Subcutaneous abdominal adipose tissue (tissue), 5 donors: ENCODE measurements around the gene OR2AT4.

Source experiments
- H3K27ac ChIP-seq: one replicate; pipeline ENCODE4 v1.7.0; 2013; ENCODE audit warnings: low read depth, mild to moderate bottlenecking, inconsistent platforms, low read length, moderate library complexity
- H3K27me3 ChIP-seq, 5 donors: one replicate each; pipeline ENCODE4 v1.7.0; 2013; ENCODE audit warnings: low read length in 5 of 5, inconsistent platforms in 1 of 5; ENCODE audit not compliant: control insufficient read depth in 5 of 5, insufficient read depth in 4 of 5
- H3K36me3 ChIP-seq, 5 donors: one replicate each; pipeline ENCODE4 v1.7.0; 2013; ENCODE audit warnings: low read length in 5 of 5; ENCODE audit not compliant: control insufficient read depth in 5 of 5, insufficient read depth in 5 of 5
- H3K4me1 ChIP-seq, 5 donors: one replicate each; pipeline ENCODE4 v1.7.0; 2013; ENCODE audit warnings: low read length in 5 of 5, mild to moderate bottlenecking in 3 of 5, moderate library complexity in 1 of 5; ENCODE audit not compliant: control insufficient read depth in 5 of 5, insufficient read depth in 5 of 5
- H3K4me3 ChIP-seq, 5 donors: one replicate each; pipeline ENCODE4 v1.7.0; 2013; ENCODE audit warnings: low read length in 5 of 5, low read depth in 1 of 5
- H3K9ac ChIP-seq, 5 donors: one replicate each; pipeline ENCODE4 v1.7.0; 2013; ENCODE audit warnings: low read length in 5 of 5, mild to moderate bottlenecking in 4 of 5, moderate library complexity in 3 of 5
- H3K9me3 ChIP-seq, 5 donors: one replicate each; pipeline ENCODE4 v1.7.0; 2013; ENCODE audit warnings: low read length in 5 of 5; ENCODE audit not compliant: control insufficient read depth in 5 of 5
- donor health status: healthy.
- donor health status: healthy.
- donor health status: healthy.
- donor health status: healthy.
- donor health status: healthy.

OR2AT4 gene

GRCh38 chr11:75035256-75035655 lies 61.4 kb downstream of the OR2AT4 start:
- no peaks in the 10 kb centered on the region for H3K27me3 ChIP-seq
- no peaks in the 10 kb centered on the region for H3K36me3 ChIP-seq
- peaks cover 0 to 6% (median 0%) of the 10 kb centered on the region in 5 donors for H3K4me1 ChIP-seq
- H3K4me3 ChIP-seq: no peak overlapping the region
- H3K27ac ChIP-seq: no peak overlapping the region
- H3K9ac ChIP-seq: no peak overlapping the region
- no peaks in the 10 kb centered on the region for H3K9me3 ChIP-seq

GRCh38 chr11:75033916-75034315 lies 62.8 kb downstream of the OR2AT4 start:
- Histone ChIP-seq H3K4me3 (no peak overlapping the region), H3K9ac (no peak overlapping the region), H3K9me3 (no peaks in the 10 kb centered on the region), H3K4me1 (peaks cover 0 to 6% (median 0%) of the 10 kb centered on the region in 5 donors), H3K27ac (no peak overlapping the region), H3K27me3 (peaks cover 0 to 4% (median 0%) of the 10 kb centered on the region in 5 donors), H3K36me3 (no peaks in the 10 kb centered on the region)

- Histone ChIP-seq H3K27ac (no peak overlapping the region), H3K27me3 (peaks cover 0 to 4% (median 0%) of the 10 kb centered on the region in 5 donors), H3K4me1 (peaks cover 0 to 6% (median 0%) of the 10 kb centered on the region in 5 donors), H3K9me3 (no peaks in the 10 kb centered on the region), H3K36me3 (no peaks in the 10 kb centered on the region), H3K4me3 (no peak overlapping the region), H3K9ac (no peak overlapping the region)
Measured at GRCh38 chr11:75032550-75032935, 64.1 kb downstream of the OR2AT4 start.

- H3K4me1 ChIP-seq: peaks cover 0 to 6% (median 0%) of the 10 kb centered on the region in 5 donors
Measured at GRCh38 chr11:75031771-75032549, 64.7 kb downstream of the OR2AT4 start.

More at GRCh38 chr11:75031771-75032549, 64.7 kb downstream of the OR2AT4 start:
- Histone ChIP-seq H3K9me3 (no peaks in the 10 kb centered on the region), H3K9ac (no peak overlapping the region), H3K27me3 (peaks cover 0 to 4% (median 0%) of the 10 kb centered on the region in 5 donors), H3K36me3 (no peaks in the 10 kb centered on the region), H3K4me3 (no peak overlapping the region), H3K27ac (no peak overlapping the region)
